ENCODE measurements around the gene KDM5A.

The KDM5A gene

GRCh38 chr12:272942-273341, 116.2 kb downstream of the KDM5A start:
- DNase-seq (ENCODE audit: low read depth, low spot score) = no peak

GRCh38 chr12:271161-271560, 118.0 kb downstream of the KDM5A start:
- no peak for DNase-seq (ENCODE audit: low read depth, low spot score)

GRCh38 chr12:269191-269590, 119.9 kb downstream of the KDM5A start:
- no peak for DNase-seq (ENCODE audit: low read depth, low spot score)

- no peak for DNase-seq (ENCODE audit: low read depth, low spot score)
Observed at GRCh38 chr12:268483-268840, 120.7 kb downstream of the KDM5A start.

GRCh38 chr12:267581-268482, 121.3 kb downstream of the KDM5A start:
- no peak for DNase-seq (ENCODE audit: low read depth, low spot score)

- no peak for DNase-seq (ENCODE audit: low read depth, low spot score)
Observed at GRCh38 chr12:265096-265495, 124.0 kb downstream of the KDM5A start.

GRCh38 chr12:264269-264668, 124.9 kb downstream of the KDM5A start:
- DNase-seq (ENCODE audit: low read depth, low spot score) = no peak

GRCh38 chr12:263574-263973, 125.5 kb downstream of the KDM5A start:
- no peak for DNase-seq (ENCODE audit: low read depth, low spot score)

- DNase-seq (ENCODE audit: low read depth, low spot score) = no peak
Observed at GRCh38 chr12:262817-263216, 126.3 kb downstream of the KDM5A start, which contains the start of gene SLC6A13. SLC6A13 (minus strand) TSS chr12:262836; CDS start chr12:260052, 2,784 bp downstream.

- DNase-seq (ENCODE audit: low read depth, low spot score) = no peak
Observed at GRCh38 chr12:262113-262512, 127.0 kb downstream of the KDM5A start.

- no peak for DNase-seq (ENCODE audit: low read depth, low spot score)
Observed at GRCh38 chr12:257521-258321, 131.4 kb downstream of the KDM5A start.

GRCh38 chr12:256958-257357, 132.2 kb downstream of the KDM5A start:
- DNase-seq (ENCODE audit: low read depth, low spot score) = no peak

GRCh38 chr12:256225-256624, 132.9 kb downstream of the KDM5A start:
- no peak for DNase-seq (ENCODE audit: low read depth, low spot score)

- no peak for DNase-seq (ENCODE audit: low read depth, low spot score)
Observed at GRCh38 chr12:254912-255311, 134.2 kb downstream of the KDM5A start.

- DNase-seq (ENCODE audit: low read depth, low spot score) = no peak
Observed at GRCh38 chr12:254039-254438, 135.1 kb downstream of the KDM5A start.

GRCh38 chr12:253116-253831, 135.8 kb downstream of the KDM5A start:
- DNase-seq (ENCODE audit: low read depth, low spot score) = no peak

- DNase-seq (ENCODE audit: low read depth, low spot score) = no peak
Observed at GRCh38 chr12:252636-253035, 136.5 kb downstream of the KDM5A start.

GRCh38 chr12:247271-247670, 141.8 kb downstream of the KDM5A start:
- DNase-seq (ENCODE audit: low read depth, low spot score) = no peak

- no peak for DNase-seq (ENCODE audit: low read depth, low spot score)
Observed at GRCh38 chr12:243381-243780, 145.7 kb downstream of the KDM5A start.

- no peak for DNase-seq (ENCODE audit: low read depth, low spot score)
Observed at GRCh38 chr12:242496-242895, 146.6 kb downstream of the KDM5A start.

- no peak for DNase-seq (ENCODE audit: low read depth, low spot score)
Observed at GRCh38 chr12:241266-241665, 147.9 kb downstream of the KDM5A start.

GRCh38 chr12:240566-240965, 148.6 kb downstream of the KDM5A start:
- no peak for DNase-seq (ENCODE audit: low read depth, low spot score)

Measured in iPS DF 19.7 (cell line).